Activated naive CD8-positive, alpha-beta T cell treated with anti-CD3 and anti-CD28 coated beads for 36 hours (primary cell): Measurements from ENCODE around the gene ARG2. TPM values are rescaled to one million over a fixed set of nuclear protein-coding genes. Genes with fewer than 3 reads are reported as not detected.
A peak's percentile ranks its signal among the peaks of the same experiment; 100 is the strongest.

ENCODE experiments used
- DNase-seq: peaks from one replicate; pipeline ENCODE4 v3.0.0; 2021
- H3K27ac Mint-ChIP-seq: one replicate; pipeline ENCODE4 v1.8.0; 2022; ENCODE audit warnings: mild to moderate bottlenecking, moderate library complexity, mixed read lengths
- H3K27me3 Mint-ChIP-seq: one replicate; pipeline ENCODE4 v1.8.0; 2022; ENCODE audit warnings: mild to moderate bottlenecking, mixed read lengths
- H3K36me3 Mint-ChIP-seq: one replicate; pipeline ENCODE4 v1.8.0; 2021; ENCODE audit warnings: mild to moderate bottlenecking, mixed read lengths
- H3K4me1 Mint-ChIP-seq: one replicate; pipeline ENCODE4 v1.8.0; 2021; ENCODE audit warnings: mixed read lengths
- H3K4me3 Mint-ChIP-seq: one replicate; pipeline ENCODE4 v1.8.0; 2022; ENCODE audit warnings: mild to moderate bottlenecking, moderate library complexity, mixed read lengths
- H3K9me3 Mint-ChIP-seq: one replicate; pipeline ENCODE4 v1.8.0; 2022; ENCODE audit warnings: mixed read lengths
- total RNA-seq, 2 experiments: library from RNA; stranded (reverse); gene quantifications; one replicate each; pipeline ENCODE4 v1.2.3, GENCODE V29; 2021

The ARG2 gene
- total RNA-seq, 2 experiments from 2014 or later = 8.7 to 10.2 TPM

DNA sequence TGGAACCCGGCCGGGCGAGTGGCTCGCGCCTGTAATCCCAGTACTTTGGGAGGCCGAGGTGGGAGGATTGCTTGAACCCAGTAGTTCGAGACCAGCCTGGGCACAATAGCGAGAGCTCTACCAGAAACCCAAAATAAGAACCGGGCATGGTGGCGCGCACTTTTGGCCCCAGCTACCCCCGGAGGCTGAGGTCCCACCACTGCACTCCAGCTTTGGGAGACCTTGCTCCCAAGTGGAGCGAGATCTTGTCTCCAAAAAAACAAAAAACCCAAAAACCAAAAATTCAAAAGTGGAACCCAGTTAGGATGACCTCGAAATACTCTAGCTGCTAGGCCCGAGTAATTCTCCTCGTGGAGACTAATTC, 55.5 kb downstream of the ARG2 start:
- H3K36me3 Mint-ChIP-seq = peaks cover 19% of the 10 kb centered on the region
- H3K27ac Mint-ChIP-seq = peak overlapping the region; percentile 81
- H3K27me3 Mint-ChIP-seq = no peaks in the 10 kb centered on the region
- no peak for DNase-seq
- no peaks in the 10 kb centered on the region for H3K9me3 Mint-ChIP-seq
- peaks cover 26% of the 10 kb centered on the region for H3K4me1 Mint-ChIP-seq
- H3K4me3 Mint-ChIP-seq = peak overlapping the region; percentile 81

DNA sequence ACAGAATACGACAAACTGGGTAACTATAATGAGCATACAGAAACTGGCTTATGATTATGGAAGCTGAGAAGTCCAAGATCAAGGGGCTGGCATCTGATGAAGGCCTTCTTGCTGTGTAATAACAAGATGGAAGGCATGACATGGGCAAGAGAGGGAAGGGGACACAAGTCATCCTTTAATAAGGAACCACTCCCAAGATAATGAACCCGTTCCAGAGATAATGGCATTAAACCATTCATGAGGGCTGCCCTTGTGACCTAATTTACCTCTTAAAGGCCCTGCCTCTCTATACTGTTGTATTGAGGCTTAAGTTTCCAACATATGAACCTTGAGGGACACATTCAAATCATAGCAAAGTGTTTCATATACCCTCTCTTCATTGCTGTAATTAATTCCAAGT, 59.3 kb downstream of the ARG2 start:
- Mint-ChIP-seq H3K36me3 (peaks cover 34% of the 10 kb centered on the region), H3K4me1 (peaks cover 23% of the 10 kb centered on the region), H3K4me3 (no peak overlapping the region), H3K9me3 (no peaks in the 10 kb centered on the region), H3K27me3 (no peaks in the 10 kb centered on the region), H3K27ac (no peak overlapping the region)
- DNase-seq = no peak

DNA sequence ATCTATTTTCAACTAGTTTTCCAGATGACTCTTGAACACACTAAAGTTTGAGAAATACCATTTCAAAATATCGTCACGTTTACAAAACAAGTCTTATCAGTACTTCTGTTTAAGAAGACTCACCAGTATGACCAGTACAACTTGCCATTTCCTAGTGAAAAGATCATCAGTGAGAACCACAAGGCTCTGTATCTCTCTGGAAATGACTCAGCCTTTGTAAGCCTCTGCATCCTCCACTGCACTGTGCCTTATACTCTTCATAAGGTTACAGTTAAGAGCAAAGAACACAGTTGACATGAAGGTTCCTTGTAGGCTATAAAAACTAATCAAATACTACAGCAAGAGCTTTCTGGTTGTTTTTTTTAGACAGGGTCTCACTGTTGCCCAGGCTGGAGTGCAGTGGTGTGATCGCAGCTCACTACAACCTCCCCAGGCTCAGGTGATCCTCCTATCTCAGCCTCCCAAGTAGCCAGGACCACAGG, 60.4 kb downstream of the ARG2 start:
- DNase-seq = no peak
- Mint-ChIP-seq H3K9me3 (no peaks in the 10 kb centered on the region), H3K4me1 (peaks cover 27% of the 10 kb centered on the region), H3K27ac (no peak overlapping the region), H3K4me3 (no peak overlapping the region), H3K27me3 (no peaks in the 10 kb centered on the region), H3K36me3 (peaks cover 37% of the 10 kb centered on the region)

DNA sequence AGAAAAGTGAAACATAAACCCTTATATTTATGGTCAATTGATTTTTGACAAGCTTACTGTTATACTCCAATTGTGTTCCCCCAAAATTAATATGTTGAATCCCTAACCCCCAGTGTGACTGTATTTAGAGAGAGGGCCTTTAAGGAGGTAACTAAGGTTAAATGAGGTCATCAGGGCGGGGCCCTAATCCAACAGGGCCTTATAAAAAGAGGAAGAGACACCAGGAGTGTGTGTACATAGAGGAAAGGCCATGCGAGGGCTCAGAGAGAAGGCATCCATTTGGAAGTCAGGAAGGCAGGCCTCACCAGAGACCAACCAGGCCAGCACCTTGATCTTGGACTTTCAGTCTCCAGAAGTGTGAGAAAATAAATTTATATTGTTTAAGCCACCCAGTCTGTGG, 61.2 kb downstream of the ARG2 start:
- Mint-ChIP-seq H3K4me1 (peaks cover 24% of the 10 kb centered on the region), H3K36me3 (peaks cover 39% of the 10 kb centered on the region), H3K27me3 (no peaks in the 10 kb centered on the region), H3K9me3 (no peaks in the 10 kb centered on the region), H3K4me3 (no peak overlapping the region), H3K27ac (no peak overlapping the region)
- no peak for DNase-seq

DNA sequence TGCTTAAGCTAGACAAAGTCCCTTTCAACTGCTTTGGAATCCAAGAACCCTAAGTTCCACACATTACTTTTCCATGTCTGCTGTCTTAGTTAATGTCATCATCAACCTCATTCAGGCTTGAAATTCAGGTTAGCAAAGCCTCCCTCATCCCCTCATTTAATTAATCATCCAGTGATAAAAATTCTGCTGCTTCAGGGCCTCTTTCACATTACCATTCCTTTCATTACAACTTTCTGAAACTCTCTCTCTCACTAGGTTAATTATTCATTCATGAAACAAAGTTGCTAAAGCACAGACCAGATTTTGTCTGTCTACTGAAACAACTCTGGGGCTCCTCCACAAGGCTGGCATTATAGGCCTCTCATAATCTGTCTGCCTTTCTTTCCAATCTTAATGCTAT, 64.1 kb downstream of the ARG2 start:
- H3K27me3 Mint-ChIP-seq = no peaks in the 10 kb centered on the region
- no peak for DNase-seq
- H3K36me3 Mint-ChIP-seq = peaks cover 42% of the 10 kb centered on the region
- H3K4me1 Mint-ChIP-seq = peaks cover 24% of the 10 kb centered on the region
- H3K27ac Mint-ChIP-seq = peak overlapping the region; percentile 51
- no peaks in the 10 kb centered on the region for H3K9me3 Mint-ChIP-seq
- no peak overlapping the region for H3K4me3 Mint-ChIP-seq

DNA sequence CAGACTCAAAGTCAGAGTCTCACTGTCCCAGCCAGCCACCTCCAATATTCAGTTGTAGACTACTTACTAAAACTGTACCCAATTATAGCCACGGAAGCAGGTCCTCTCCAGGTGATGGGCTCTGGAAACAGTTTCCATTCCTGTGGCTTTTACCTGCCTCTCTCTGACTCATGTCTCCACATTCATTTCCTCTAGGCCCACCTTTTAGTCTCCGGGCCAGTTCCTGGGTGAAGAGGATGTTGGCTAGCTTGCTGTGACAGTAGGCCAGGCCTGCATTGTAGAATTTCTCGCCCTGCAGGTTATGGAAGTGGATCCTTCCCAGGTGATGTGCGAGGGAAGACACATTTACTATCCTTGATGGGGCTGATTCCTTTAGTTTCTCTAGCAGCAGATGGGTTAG, 70.3 kb downstream of the ARG2 start:
- H3K27me3 Mint-ChIP-seq = no peaks in the 10 kb centered on the region
- peaks cover 26% of the 10 kb centered on the region for H3K4me1 Mint-ChIP-seq
- H3K4me3 Mint-ChIP-seq = no peak overlapping the region
- peaks cover 52% of the 10 kb centered on the region for H3K36me3 Mint-ChIP-seq
- no peaks in the 10 kb centered on the region for H3K9me3 Mint-ChIP-seq
- H3K27ac Mint-ChIP-seq = no peak overlapping the region
- no peak for DNase-seq

DNA sequence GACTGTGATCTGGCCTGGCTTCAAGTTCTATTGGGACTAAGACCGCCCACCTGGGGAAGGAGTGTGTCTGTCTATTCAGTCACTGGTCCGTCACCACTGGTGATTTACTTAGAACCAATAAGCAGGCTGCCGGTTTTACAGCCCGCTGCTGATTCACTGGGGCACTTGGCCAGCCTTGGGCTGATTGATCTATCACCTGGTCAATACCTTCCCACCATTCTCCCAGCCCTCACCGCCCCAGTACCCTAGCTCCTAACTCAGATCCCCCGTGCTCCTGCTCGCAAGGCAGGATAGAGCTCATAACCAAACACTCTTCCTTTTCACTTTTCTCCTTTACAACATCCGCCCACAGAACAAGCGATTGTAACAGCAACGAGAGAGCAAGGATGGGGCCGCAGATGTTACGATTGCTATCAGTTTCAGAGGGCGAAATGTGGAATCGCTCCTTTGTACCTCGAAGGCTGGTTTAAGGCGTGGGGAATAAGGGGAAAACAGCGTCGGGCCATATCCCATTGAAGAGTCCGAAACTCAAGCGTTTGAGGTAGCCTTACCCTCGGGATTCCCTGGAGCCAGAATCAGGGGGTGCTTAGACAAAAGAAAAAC, 75.2 kb downstream of the ARG2 start:
- Mint-ChIP-seq H3K27ac (peak overlapping the region; percentile 97), H3K9me3 (no peaks in the 10 kb centered on the region), H3K4me3 (peak overlapping the region; percentile 92), H3K4me1 (peaks cover 29% of the 10 kb centered on the region), H3K36me3 (peaks cover 21% of the 10 kb centered on the region), H3K27me3 (no peaks in the 10 kb centered on the region)
- DNase-seq = peak; percentile 80

DNA sequence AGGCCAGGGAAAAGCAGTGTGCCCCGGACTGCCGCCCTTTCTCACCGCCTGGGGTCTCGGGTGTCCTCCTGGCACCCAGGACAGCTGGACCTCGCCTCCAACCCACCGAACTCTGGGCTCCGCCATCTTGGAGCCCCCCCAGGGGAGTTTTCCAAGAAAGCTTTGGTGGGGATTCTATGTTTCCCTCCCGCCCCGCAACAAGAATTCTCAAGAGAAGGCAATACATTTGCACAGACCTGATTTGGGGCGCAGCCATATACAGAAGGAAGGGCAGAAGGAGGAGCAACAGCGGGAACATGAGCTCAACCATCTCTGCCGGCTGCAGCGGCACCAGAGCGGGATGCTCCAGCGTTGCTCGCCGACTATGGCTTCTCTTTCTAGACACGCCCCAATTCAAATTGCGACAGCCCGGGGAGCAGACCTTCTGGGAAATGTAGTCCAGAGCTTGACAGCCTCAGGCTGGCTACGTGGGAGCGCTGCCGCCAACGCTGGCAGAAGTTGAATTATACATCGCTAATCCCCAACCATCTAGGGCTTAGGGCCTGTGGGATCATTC, 75.8 kb downstream of the ARG2 start, which contains the start of gene RDH11:
Gene RDH11, minus strand, starts transcription at position 371 of the 556 bp plus-strand sequence. Its CDS starts 61 bp downstream, at position 310.
- DNase-seq = peak; percentile 83
- no peaks in the 10 kb centered on the region for H3K27me3 Mint-ChIP-seq
- peak within 1 kb of the TSS; percentile 92 for H3K4me3 Mint-ChIP-seq
- H3K9me3 Mint-ChIP-seq = no peaks in the 10 kb centered on the region
- peaks cover 25% of the 10 kb centered on the region for H3K4me1 Mint-ChIP-seq
- peak within 1 kb of the TSS; percentile 97 for H3K27ac Mint-ChIP-seq
- H3K36me3 Mint-ChIP-seq = peaks cover 20% of the 10 kb centered on the region

DNA sequence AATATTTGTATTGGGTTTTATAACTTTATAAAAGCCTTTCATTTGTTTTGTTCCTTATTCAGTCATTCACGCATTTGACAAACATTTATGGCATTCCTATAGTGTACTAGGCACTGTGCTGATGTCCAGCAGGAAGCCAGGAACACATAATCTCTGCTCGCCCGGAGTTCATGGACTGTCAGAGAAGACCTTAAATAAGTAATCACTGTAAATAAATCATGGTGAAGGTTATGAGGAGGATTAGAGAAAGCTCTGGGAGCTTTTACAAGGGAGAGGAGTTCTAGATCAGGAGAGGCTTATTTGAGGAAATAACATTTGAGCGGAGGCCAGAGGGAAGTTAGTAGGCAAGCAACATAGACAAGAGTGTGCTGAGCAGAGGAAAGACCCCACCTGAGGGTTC, 77.3 kb downstream of the ARG2 start:
- no peak overlapping the region for H3K27ac Mint-ChIP-seq
- H3K9me3 Mint-ChIP-seq = no peaks in the 10 kb centered on the region
- no peak for DNase-seq
- H3K4me3 Mint-ChIP-seq = no peak overlapping the region
- no peaks in the 10 kb centered on the region for H3K27me3 Mint-ChIP-seq
- H3K4me1 Mint-ChIP-seq = peaks cover 20% of the 10 kb centered on the region
- H3K36me3 Mint-ChIP-seq = peaks cover 9% of the 10 kb centered on the region

DNA sequence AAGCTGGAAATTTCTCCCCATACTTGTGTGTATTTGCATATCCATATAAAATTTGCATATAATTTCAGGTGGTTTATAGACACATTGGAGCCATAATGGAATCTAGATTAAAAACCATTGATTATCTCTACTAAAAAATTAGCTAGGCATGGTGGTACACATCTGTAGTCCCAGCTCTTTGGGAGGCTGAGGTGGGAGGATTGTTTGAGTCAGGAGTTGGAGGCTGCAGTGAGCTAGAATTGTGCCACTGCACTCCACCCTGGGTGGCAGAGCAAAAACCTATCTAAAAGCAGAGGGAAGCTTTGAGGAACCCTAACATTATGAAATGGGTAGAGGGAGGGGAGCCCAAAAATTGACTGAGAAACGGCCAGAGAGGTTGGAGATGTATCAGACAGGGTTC, 78.5 kb downstream of the ARG2 start:
- Mint-ChIP-seq H3K27ac (no peak overlapping the region), H3K4me3 (no peak overlapping the region), H3K9me3 (no peaks in the 10 kb centered on the region), H3K4me1 (peaks cover 15% of the 10 kb centered on the region), H3K27me3 (no peaks in the 10 kb centered on the region), H3K36me3 (no peaks in the 10 kb centered on the region)
- DNase-seq = no peak

Other genes with a start within 250 kb of the ARG2 start
- 1 to 10 TPM; 4.1 to 4.2 TPM for gene PLEK2, start 207.8 kb upstream of the ARG2 start, total RNA-seq
- 1 to 10 TPM; 3.1 to 3.5 TPM for gene TMEM229B, start 131.2 kb upstream of the ARG2 start, total RNA-seq
- 1 to 10 TPM; 2.4 to 3.3 TPM for gene PLEKHH1, start 86.6 kb upstream of the ARG2 start, total RNA-seq
- 10 to 100 TPM; 17.5 to 18.2 TPM for gene PIGH, start 19.7 kb upstream of the ARG2 start, total RNA-seq
- 10 to 100 TPM; 70.7 to 72.5 TPM for gene VTI1B, start 54.7 kb downstream of the ARG2 start, total RNA-seq
- gene RDH11, start 75.8 kb downstream of the ARG2 start, total RNA-seq = 10 to 100 TPM; 72.5 to 74.0 TPM
- not detected for gene RDH12, start 82.0 kb downstream of the ARG2 start, total RNA-seq
- 10 to 100 TPM; 18.2 to 20.0 TPM for gene ZFYVE26, start 196.7 kb downstream of the ARG2 start, total RNA-seq
- gene RAD51B, start 199.9 kb downstream of the ARG2 start, total RNA-seq = 10 to 100 TPM; 27.4 to 31.6 TPM